PC-3 (cell line): ENCODE data around the gene IRS2.

ENCODE experiments used
- CTCF ChIP-seq: fragments of 300-600 bp; sonication (generic); conservative IDR thresholded peaks from 2 replicates; pipeline ENCODE4 v1.5.1; 2017; ENCODE audit warnings: antibody characterized with exemption, low read depth, mild to moderate bottlenecking, low read length
- EZH2 ChIP-seq: fragments of 300-600 bp; sonication (generic); IDR thresholded peaks from one replicate; pipeline ENCODE4 v1.6.1; 2017; ENCODE audit warnings: antibody characterized with exemption, mild to moderate bottlenecking, low read length; ENCODE audit not compliant: unreplicated experiment

DNA sequence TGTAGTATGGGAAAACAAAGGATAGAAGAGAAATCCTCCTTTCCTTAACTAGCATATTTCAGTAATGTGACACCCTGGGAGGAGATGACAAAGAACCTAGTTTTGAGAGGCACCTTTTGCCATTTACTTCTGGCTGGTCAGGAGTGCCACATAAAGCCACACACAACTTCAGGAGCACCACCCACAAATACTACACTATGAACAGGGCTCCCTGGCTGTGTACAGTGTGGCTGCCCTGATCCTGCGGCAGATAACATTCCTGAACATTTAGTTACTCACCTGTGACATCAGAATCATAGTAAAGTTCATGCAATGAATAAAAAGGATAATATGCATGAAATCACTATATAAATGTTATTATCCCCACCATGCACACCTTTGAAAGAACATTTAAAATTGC is 17.4 kb upstream of the IRS2 start:
- TF ChIP-seq EZH2, result no peak
- no peak for TF ChIP-seq CTCF
